Left ventricle myocardium inferior (tissue), 1 donor: ENCODE measurements around the gene IL15RA. TPM values are rescaled to one million over a fixed set of nuclear protein-coding genes. Genes with fewer than 3 reads are reported as not detected.

ENCODE experiments used
- DNase-seq: peaks from one replicate; pipeline ENCODE4 v3.0.0-alpha.2; 2020
- H3K27ac ChIP-seq: fragments of 200-600 bp; replicated peaks from 2 replicates; pipeline ENCODE4 v1.8.0; 2021
- H3K27me3 ChIP-seq: fragments of 200-600 bp; 2 replicates; pipeline ENCODE4 v1.8.0; 2021; ENCODE audit warnings: low read depth
- H3K36me3 ChIP-seq: fragments of 200-600 bp; 2 replicates; pipeline ENCODE4 v1.8.0; 2021
- H3K4me1 ChIP-seq: fragments of 200-600 bp; 2 replicates; pipeline ENCODE4 v1.8.0; 2021
- H3K4me3 ChIP-seq: fragments of 200-600 bp; 2 replicates; pipeline ENCODE4 v1.8.0; 2021; ENCODE audit warnings: mild to moderate bottlenecking, moderate library complexity
- H3K9me3 ChIP-seq: fragments of 200-600 bp; replicated peaks from 2 replicates; pipeline ENCODE4 v1.8.0; 2021
- intact Hi-C: fragments of 100-400 bp; cut with micrococcal nuclease; formaldehyde crosslinking; loops from one replicate; pipeline ENCODE4 v1.11.0; 2022
- total RNA-seq: library from RNA; stranded (reverse); fragmentation: NEBNext Ultra II Directional; extraction: Animal tissue kit (Norgen Biotek cat#: 25700); gene quantifications from one replicate; pipeline ENCODE4 v1.2.1, GENCODE V29; 2021
- TF ChIP-seq, protein P1 (sequence below): fragments of 200-600 bp; IDR thresholded peaks from 2 replicates; pipeline ENCODE4 v1.8.0; 2021; ENCODE audit warnings: antibody characterized with exemption, mild to moderate bottlenecking, borderline replicate concordance
- donor health status: DM: no; HTN: yes; CAD: no; lungs with severe emphysema.

The IL15RA gene
- total RNA-seq, 1 donor from 2014 or later, result 6.0 TPM

DNA sequence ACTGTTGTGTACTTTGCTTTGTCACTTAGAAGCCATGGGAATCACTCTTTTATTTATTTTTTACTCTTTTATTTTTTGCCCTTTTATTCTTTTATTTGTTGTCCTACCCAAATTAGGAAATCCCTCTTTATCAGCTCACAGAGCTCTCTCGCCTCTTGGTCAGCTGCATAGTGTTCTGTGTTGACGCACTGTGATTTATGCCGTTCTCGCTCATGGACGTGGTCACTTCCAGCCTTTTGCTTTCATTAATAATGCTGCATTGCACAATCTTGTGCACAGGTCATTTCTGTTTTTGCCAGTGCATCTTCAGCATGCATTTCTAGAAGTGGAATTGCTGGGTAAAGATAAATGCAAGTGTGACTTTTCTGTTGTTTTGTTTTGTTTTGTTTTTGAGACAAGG is 45.0 kb downstream of the IL15RA start:
- no peak overlapping the region for H3K4me3 ChIP-seq
- peaks cover 10% of the 10 kb centered on the region for H3K4me1 ChIP-seq
- no peak overlapping the region for H3K27ac ChIP-seq
- peaks cover 90% of the 10 kb centered on the region for H3K36me3 ChIP-seq
- intact Hi-C loops, result no loop called here
- TF ChIP-seq, protein P1, sequence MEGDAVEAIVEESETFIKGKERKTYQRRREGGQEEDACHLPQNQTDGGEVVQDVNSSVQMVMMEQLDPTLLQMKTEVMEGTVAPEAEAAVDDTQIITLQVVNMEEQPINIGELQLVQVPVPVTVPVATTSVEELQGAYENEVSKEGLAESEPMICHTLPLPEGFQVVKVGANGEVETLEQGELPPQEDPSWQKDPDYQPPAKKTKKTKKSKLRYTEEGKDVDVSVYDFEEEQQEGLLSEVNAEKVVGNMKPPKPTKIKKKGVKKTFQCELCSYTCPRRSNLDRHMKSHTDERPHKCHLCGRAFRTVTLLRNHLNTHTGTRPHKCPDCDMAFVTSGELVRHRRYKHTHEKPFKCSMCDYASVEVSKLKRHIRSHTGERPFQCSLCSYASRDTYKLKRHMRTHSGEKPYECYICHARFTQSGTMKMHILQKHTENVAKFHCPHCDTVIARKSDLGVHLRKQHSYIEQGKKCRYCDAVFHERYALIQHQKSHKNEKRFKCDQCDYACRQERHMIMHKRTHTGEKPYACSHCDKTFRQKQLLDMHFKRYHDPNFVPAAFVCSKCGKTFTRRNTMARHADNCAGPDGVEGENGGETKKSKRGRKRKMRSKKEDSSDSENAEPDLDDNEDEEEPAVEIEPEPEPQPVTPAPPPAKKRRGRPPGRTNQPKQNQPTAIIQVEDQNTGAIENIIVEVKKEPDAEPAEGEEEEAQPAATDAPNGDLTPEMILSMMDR, result no peak
- DNase-seq, result no peak
- no peaks in the 10 kb centered on the region for H3K27me3 ChIP-seq
- H3K9me3 ChIP-seq, result no peaks in the 10 kb centered on the region

DNA sequence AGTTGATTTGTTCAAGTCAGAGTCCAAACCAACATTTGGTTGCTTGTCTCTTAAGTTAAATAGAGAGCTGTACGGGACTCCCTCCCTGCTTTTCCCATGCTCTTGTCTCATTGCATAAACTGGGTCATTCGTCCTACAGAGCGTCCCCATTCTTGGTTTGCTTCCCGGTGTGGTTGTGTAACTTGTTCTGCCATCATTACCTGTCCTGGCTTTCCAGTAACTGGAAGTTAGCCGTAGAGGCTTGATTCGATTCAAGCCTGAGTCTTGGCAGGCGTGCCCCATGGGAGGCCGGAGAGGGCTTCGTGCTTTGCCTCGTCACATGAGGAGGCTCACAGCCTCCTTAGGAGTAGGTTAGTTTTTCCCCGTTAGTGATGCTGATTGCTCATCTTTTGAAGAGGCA is 47.1 kb downstream of the IL15RA start:
- Histone ChIP-seq H3K27me3 (no peaks in the 10 kb centered on the region), H3K9me3 (no peaks in the 10 kb centered on the region), H3K27ac (no peak overlapping the region), H3K36me3 (peaks cover 90% of the 10 kb centered on the region), H3K4me1 (peaks cover 10% of the 10 kb centered on the region), H3K4me3 (no peak overlapping the region)
- DNase-seq, result no peak
- TF ChIP-seq, protein P1, result no peak
- intact Hi-C loops, result no loop called here

DNA sequence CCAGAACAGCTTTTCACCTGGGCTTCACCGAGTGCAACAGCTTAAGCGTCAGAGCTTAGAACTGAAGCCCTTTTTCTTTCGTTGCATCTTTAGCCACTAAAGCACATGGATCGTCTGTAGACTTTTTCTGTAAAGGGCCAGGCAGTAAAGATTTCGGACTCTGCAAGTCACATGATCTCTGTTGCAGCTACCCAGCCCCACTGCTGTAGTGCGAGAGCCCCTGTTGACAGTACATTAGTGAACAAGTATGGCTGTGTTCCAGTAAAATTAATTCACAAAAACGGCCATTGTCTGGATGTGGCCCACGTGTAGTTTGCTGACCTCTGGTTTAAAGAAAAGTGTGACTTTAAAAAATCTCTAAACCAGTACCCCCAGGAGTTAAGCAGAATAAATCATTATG is 47.9 kb downstream of the IL15RA start:
- peaks cover 10% of the 10 kb centered on the region for H3K4me1 ChIP-seq
- TF ChIP-seq, protein P1, result no peak
- H3K27ac ChIP-seq, result no peak overlapping the region
- no peak for DNase-seq
- peaks cover 92% of the 10 kb centered on the region for H3K36me3 ChIP-seq
- intact Hi-C loops, result no loop called here
- no peaks in the 10 kb centered on the region for H3K9me3 ChIP-seq
- H3K27me3 ChIP-seq, result no peaks in the 10 kb centered on the region
- H3K4me3 ChIP-seq, result no peak overlapping the region

DNA sequence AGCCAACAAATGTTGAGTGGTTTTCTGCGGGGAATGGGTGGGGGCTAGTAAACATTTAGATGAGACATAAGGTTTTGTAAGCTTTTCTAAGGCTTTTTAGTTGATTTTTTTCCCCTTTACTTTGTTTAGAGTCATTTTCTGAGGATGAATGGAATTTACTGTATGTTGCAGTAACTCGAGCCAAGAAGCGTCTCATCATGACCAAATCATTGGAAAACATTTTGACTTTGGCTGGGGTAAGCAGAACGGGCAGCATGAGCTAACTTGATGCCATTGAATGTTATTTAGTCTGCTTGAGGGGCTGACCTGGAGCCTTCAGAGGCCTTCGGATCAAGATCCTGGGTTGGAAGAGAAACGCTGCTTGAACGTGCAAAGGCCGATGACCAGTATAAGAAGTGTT is 50.0 kb downstream of the IL15RA start:
- intact Hi-C loops, result no loop called here
- Histone ChIP-seq H3K36me3 (peaks cover 100% of the 10 kb centered on the region), H3K9me3 (no peaks in the 10 kb centered on the region), H3K4me3 (no peak overlapping the region), H3K27me3 (no peaks in the 10 kb centered on the region), H3K27ac (no peak overlapping the region), H3K4me1 (no peaks in the 10 kb centered on the region)
- TF ChIP-seq, protein P1, result no peak
- no peak for DNase-seq

DNA sequence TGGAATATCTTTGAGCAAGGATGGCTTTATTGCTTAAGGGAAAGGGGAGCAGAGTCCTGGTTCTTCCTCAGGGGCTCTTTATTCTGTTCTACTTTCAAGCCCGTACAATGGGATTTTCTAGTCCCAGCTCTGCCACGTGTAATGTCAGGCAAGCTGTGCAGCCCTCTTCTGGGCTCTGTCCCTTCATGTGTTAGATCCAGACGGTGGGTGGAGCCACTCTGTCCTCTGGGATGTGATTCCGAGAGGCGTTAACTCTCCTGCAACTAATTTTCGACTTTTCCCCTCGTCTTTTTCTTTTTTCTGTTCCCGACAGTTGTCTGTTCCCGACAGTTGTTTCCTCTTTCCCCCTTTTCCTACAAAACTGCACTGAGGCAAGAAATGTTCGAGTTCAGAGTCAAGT is 52.5 kb downstream of the IL15RA start:
- TF ChIP-seq, protein P1, result no peak
- no peaks in the 10 kb centered on the region for H3K27me3 ChIP-seq
- H3K4me3 ChIP-seq, result no peak overlapping the region
- peaks cover 100% of the 10 kb centered on the region for H3K36me3 ChIP-seq
- no peak overlapping the region for H3K27ac ChIP-seq
- no peaks in the 10 kb centered on the region for H3K4me1 ChIP-seq
- intact Hi-C loops, result no loop called here
- no peak for DNase-seq
- H3K9me3 ChIP-seq, result no peaks in the 10 kb centered on the region

DNA sequence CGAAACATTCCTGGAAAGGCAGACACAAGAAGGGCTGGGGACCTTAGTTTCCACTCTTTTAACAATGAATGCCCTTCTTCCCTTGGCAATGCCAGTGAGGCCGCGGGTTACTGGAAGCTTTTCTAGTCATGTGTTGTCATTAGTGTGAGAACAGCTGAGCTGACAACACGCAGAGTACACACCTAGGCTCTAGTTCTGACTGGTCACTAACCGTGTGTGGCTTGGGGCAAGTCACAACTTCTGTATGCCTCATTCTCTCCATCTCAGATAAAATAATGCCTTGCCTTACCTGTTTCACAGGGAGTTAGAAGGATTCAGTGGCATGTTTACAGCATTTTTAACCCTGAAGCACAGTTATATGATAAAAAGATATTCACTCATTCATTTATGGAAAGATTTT is 55.6 kb downstream of the IL15RA start:
- Histone ChIP-seq H3K4me3 (no peak overlapping the region), H3K9me3 (no peaks in the 10 kb centered on the region), H3K27me3 (no peaks in the 10 kb centered on the region), H3K36me3 (peaks cover 100% of the 10 kb centered on the region), H3K4me1 (no peaks in the 10 kb centered on the region), H3K27ac (no peak overlapping the region)
- intact Hi-C loops, result no loop called here
- no peak for DNase-seq
- TF ChIP-seq, protein P1, result no peak
